GM18507 (cell line): ENCODE measurements around the gene TOR1AIP1.

Experiments
- DNase-seq: peaks from one replicate; pipeline ENCODE4 v3.0.0; 2011; ENCODE audit warnings: low read depth; ENCODE audit not compliant: insufficient read length; ENCODE audit errors: extremely low spot score
- FAIRE-seq: peaks from 2 replicates; lab custom pipeline; 2011; peaks lifted over from hg19 to GRCh38; lab: Jason Lieb, UNC

TOR1AIP1 gene

DNA sequence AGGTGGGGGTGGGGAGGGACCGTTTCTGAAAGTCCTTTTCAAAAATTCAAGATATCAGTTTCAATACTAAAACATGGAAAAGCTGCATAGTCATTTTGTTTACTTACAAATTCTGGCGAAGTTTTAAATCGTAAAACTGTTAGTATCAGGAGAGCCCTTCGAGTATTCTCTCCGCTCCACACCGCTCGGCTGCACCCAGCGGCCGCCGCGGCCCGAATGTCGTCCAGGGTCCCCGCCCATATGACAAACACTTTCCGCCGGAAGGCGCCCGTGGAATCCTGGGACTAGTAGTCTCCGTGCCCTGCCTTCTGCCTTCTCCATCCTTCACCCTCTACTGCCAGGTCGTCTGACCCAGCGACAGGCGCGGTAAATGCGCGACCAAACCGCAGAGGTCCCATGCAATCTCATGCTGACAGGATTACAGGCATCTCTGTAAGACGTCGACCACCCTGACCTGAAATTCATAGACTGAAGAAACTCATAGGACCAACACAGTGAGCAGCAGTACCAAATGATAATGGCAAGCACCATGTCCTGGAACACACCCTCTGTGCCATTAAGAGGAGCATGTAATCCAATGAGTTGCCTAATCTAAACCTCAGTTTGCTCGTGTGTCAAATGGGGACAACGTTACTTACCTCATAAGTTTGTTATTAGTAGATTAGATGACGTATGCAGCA, 4.4 kb upstream of the TOR1AIP1 start, which contains the start of gene TOR1AIP2:
Gene TOR1AIP2 (minus strand): TSS at position 218 of the 680 bp plus-strand sequence. CDS start 25,138 bp downstream, outside the sequence.
- DNase-seq = peak; percentile 67
- peak; percentile 94 for FAIRE-seq

DNA sequence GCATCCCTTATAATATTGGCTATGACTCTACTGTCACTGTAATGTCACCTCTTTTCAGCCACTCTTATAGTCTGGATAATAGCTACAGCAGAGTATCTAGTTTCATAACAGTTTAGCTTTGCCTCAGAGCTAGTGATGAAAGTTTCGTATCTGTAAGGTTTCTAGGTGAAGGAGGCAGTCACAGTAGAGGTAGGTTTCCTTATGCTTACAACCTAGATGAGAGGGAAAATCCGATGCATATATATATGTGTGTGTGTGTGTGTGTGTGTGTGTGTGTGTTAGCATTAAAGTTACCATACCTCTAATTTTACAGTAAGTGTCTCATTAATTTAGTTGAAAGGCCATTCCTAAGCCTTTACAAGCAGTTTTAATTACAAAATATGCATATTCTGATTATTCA, 2.3 kb upstream of the TOR1AIP1 start:
- DNase-seq = no peak

DNA sequence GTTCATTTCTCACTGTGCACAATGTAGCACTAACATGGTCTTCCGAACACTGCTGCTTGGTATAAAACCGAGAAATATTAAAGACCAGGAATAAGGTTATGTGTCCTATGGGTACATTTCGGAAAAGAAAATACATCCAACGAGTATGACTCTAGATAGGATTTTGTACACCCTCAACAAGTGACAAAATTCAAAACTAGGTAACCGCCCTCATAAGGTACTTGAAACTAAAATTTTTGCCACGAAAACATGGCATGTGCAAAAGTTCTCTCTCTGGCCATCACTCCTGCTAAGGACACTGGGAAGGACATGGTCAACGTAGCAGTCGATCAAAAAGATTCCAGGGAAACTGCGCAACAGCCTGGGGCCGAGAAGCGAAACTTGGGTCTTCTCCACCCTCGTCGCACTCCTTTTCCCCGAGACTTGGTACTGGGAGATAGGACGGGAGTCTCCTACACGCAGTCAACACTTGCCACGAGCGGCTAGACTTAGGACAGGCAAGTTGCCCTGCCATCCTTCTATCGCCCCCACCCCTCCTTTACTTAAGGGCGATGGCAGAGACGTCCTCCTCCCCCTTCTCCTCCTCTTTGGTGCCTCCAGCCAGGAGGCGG, 338 bp upstream of the TOR1AIP1 start:
- no peak for DNase-seq
- FAIRE-seq = no peak

More for the DNA sequence above, 2.3 kb upstream of the TOR1AIP1 start:
- FAIRE-seq = peak; percentile 44

DNA sequence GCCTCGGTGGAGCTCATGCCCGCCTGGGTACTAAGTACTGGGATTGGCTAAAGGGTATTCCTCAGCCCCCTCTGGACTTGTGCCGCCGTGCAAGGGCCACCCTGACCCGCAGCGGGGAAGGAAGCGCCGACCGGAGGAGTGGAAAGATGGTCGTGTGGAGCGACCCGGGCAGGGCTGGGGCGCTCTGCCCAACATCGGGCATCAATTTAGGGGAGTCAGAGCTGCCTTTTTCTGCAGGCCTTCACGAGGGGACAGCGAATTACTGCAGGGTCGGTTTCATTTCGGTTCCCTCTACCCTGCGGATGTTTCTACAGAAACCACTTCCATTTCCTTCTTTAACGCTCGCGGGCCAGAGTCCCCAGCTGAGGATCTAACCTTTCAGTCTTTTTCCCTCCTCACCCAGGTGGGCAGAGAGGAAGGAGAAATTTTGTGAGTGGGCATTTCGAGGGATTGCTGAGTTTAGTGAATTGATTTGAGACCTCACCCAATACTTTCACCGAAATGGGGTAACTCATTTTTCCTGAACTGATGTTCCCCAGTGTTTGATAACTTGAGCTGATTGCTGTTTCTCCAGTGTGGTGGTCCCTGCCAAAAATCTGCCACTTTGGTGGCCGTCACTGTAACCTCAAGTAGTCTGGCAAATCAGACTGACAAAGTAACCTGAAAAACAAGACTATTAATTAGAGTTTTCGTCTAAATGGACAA, 1.1 kb downstream of the TOR1AIP1 start:
- DNase-seq = no peak

DNA sequence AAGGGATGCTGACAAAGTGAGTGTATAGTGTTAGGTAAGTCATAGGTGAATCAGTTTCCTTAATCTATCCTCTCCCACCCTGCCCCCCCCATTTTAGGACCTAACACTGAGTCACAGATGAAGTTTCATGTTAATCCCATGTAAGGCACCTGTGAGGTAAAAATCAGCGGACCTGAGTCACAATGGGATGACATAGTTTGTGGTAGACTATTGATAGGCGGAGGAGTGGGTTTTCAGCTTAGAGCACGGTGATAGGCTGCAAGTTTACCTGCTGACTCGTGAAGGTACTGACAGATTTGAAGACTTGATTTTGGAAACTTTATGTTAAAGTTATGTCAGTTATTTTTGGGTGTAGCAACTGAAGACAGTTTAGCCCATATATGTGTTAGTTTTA, 1.7 kb downstream of the TOR1AIP1 start:
- peak; percentile 71 for FAIRE-seq
- DNase-seq = no peak

More for the DNA sequence above, 1.1 kb downstream of the TOR1AIP1 start:
- FAIRE-seq = peak; percentile 74

DNA sequence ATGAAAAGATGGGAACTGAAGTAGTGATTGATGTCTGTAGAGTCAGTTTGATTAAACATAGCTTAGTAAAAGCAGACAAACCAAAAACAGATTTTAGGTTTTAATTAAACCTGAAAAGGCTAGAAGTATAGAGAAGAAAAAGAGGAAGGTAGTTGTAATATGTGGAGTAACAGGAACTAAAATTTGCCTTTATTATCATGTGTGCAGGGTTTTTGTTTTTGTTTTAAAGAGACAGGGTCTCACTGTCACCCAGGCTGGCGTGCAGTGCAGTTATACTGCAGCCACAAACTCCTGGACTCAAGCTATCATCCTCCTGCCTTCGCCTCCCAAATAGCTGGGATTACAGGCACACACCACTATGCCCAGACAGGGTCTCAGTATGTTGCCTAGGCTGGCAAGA, 6.0 kb downstream of the TOR1AIP1 start:
- no peak for DNase-seq
- FAIRE-seq = no peak

DNA sequence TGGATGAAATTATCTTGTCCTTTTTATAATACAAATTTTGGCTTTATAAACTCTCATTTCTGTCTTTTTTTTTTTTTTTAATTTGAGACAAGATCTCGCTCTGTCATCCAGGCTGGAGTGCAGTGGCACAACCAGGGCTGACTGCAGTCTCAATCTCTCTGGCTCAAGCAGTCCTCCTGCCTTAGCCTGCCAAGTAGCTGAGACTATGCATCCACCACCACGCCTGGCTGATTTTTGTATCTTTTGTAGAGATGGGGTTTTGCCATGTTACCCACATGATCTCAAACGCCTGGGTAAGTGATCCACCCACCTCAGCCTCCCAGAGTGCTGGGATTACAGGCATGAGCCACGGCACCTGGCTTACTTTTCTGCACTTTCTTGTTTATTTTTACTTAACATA, 7.5 kb downstream of the TOR1AIP1 start:
- DNase-seq (no peak), FAIRE-seq (no peak)

DNA sequence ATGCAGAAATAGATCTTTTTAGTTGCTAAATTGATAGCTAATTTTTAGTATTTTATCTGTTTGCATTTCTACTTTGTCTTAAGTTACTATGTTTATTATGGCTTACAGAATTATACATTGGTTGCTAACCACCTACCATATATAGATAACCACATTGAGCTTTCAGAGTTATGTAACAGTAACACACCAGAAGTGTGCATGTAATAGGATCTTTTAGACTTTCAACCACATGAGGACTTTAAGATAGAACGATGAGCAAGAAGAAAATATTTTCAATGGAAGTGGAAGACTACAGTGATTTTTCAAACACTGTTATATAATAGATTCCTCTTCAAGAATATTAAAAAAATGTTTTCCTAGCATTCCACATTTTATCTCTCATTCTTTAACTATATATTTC, 28.8 kb downstream of the TOR1AIP1 start:
- FAIRE-seq = no peak
- no peak for DNase-seq

DNA sequence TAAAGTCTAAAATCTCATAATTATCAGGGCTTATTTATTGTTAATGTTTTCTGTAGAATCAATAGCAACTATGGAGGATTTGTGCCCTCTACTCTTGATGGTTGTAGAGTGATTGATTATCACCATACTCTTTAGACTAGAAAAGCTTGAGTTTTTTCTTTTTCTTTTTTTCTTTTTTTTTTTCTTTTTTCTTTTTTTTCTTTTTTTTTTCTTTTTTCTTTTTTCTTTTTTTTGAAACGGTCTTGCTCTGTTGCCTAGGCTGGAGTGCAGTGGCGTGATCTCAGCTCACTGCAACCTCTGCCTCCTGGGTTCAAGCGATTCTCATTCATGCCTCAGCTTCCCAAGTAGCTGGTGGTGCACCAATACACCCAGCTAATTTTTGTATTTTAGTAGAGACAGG, 29.7 kb downstream of the TOR1AIP1 start:
- FAIRE-seq = no peak

DNA sequence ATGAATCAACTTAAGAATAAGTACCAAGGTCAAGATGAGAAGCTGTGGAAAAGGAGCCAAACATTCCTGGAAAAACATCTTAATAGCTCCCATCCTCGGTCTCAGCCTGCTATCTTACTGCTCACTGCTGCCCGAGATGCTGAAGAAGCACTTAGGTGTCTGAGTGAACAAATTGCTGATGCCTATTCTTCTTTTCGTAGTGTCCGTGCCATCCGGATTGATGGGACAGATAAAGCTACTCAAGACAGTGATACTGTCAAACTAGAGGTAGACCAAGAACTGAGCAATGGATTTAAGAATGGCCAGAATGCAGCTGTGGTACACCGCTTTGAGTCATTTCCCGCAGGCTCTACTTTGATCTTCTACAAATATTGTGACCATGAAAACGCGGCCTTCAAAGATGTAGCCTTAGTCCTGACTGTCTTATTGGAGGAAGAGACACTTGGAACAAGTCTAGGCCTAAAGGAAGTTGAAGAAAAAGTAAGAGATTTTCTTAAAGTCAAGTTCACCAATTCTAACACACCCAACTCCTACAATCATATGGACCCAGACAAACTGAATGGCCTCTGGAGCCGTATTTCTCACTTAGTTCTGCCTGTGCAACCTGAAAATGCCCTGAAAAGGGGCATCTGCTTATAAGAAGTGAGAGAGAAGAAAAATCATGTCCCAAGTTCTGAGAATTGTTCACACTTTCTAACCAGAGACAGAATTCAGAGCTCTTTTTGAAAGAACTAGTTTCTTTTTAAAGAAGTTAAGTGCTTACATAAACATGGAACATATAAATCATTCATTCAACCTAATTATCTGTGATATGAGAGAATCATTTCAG, 35.7 kb downstream of the TOR1AIP1 start:
- DNase-seq = no peak
- no peak for FAIRE-seq

More for the DNA sequence above, 29.7 kb downstream of the TOR1AIP1 start:
- DNase-seq = no peak

DNA sequence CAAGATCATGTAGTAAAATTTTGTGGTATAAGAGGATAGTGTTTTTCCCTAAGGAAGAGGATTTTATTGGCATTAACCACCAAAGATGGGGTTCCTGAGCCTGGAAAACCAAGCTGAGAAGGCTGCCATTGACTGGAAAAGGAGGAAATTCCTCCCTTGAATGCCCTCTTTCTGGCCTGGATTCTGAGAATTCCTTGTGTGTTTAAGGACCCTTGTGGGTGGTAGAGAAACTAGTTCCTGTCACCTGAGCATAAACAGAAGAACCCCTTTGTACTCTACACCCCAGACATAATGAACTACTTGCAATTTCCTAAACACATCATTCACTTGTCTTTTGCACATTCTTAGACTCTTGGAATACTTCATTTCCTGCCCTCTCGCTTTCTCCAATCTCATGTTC, 39.4 kb downstream of the TOR1AIP1 start:
- no peak for DNase-seq
- FAIRE-seq = no peak

DNA sequence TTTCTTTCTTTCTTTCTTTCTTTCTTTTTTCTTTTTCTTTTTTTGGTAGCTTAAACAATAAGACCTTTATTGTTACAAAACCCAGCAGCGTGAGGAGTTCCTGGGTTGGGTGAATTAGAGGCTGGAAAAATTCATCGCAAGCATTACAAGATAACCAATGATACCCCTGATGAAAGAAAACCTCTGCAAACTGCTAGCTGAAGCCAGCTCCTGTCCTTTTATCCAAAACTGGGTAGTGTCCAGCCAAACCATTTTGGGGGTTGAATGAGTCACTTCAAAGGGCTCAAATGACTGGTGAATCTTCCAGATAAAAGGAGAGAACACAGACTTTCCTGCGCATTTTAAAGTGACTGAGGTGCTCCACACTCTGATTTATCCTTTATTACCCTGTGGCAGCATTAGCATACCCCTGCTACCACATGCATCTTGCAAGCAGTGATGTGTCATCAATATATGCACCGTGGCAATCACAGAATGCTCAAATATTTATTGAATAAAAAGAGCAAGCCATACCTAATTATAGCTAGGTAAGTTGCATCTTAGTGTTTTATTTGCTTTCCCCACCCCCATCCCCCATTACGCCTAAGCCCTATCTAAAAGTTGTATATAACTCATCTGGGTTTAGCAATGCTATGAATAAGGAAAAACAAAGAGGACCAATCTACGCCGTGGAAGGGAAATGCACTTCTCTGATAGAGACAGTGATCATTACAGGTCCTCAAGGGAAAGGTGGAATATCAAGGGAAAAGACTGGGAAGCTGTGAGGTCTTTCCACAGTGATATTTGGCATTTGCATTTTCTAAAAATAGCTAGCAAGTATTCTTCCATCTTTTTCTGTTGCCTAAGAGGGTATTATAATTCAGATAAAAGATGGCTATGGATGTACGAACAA, 40.1 kb downstream of the TOR1AIP1 start:
- FAIRE-seq (no peak), DNase-seq (no peak)

DNA sequence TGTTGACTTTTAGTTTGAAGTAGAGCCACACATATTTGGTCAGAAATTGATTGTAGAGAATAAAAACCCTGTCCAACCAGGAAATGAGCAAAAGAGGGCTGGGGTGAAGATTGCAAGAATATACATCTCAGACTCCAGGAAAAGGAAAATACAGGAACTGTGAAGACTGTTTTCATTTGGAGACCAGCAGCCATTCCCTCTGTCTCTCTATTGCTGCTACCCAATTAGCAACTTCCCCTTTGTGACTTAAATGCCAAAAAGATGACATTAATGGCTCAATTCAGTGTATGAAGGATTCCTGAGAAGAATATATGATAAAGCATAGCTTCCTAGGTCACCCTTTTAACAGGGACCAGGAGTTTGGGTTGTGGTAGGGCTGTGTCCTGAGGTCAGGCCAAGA, 40.9 kb downstream of the TOR1AIP1 start:
- FAIRE-seq (no peak), DNase-seq (no peak)

DNA sequence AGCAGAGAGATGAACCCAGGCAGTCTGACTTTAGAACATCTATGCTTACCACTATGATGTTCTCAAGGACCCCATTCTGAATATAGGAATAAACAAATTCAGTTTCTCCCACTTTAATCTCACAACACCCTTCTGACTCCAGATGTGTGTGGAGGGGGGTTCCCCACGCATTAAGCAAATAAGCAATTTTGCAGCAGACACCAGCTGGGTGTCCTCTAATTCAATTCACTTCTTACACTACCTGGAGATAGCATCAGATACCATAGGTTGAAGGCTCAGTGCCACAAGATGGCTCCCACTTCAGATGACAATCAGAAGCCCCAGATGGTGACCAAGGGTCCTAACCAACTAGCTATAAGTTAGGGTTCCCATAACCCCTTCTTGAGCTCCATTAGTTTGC, 42.2 kb downstream of the TOR1AIP1 start:
- FAIRE-seq = no peak
- no peak for DNase-seq

DNA sequence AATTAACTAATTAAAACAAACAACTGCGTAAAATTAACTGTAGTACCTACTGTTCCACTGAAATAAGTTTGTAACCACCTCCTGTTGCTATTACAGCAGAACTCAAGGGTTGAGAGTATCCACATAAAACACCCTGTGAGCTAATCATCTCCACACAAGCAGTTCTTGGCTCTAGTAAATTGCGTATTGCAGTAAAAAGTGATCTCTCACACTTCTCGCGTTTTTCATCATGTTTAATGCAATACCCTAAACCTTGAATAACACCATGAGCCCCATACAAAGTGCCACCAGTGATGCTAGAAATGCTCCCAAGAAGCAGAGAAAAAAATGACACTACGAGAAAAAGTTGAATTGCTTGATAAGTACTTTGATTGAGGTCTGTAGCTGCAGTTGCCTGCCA, 43.2 kb downstream of the TOR1AIP1 start:
- FAIRE-seq (no peak), DNase-seq (no peak)

DNA sequence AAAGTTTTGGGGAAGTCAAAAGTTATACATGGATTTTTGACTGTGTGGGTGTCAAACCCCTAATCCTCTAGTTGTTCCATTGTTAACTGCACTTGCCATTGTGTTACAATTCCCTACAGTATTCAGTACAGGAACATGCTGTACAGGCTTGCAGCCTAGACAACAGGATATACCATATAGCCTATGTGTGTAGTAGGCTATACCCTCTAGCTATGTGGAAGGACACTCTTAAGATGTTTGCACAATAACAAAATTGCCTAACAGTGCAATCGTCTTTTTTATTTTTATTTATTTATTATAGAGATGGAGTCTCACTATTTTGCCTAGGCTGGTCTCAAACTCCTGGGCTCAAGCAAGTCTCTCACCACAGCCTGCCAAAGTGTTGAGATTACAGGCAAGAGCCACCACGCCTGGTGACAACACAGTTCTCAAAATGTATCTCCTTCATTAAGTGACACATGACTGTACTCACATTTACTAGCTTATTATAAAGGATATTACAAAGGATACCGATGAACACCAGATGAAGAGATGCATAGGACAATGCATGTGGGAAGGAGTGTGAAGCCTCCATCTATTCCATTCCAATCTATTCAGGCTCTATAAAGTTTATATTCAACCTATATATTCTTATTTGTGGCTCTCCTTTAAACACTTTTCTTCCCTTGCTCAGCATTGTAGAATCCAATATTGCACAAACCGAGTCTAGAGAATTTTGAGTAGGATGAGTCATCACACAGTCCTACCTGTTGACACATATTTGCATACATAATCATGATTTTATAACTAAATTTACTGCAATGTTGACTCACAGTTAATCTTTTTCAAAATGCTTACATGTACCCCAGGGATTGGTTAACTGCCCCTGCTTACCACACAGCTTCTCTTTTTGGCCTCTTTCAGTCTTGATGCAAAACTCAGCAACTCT, 44.1 kb downstream of the TOR1AIP1 start:
- DNase-seq (no peak), FAIRE-seq (no peak)

DNA sequence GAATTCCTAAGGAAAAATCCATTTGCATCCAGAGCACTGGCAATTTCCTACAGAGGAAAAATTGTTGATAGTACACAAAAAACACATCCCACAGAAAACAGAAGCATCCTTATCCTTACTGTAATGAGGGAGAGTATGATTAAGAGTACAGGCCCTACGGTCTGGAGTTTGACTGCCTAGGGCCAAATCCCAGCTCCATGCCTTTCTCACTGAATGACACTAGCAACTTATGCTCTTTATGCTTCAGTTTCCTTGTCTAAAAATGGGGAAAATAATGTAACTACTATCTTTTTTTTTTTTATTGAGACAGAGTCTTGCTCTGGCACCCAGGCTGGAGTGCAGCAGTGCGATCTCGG, 44.7 kb downstream of the TOR1AIP1 start:
- DNase-seq = no peak
- FAIRE-seq = no peak
